GM12878 (cell line): ENCODE data around the gene CACNA1G. TPM values are rescaled to one million over a fixed set of nuclear protein-coding genes. Genes with fewer than 3 reads are reported as not detected.

Experiments used
- ATAC-seq: fragments of 200-7000 bp; cut with Tn5 transposase; 3 replicates; pipeline ENCODE4 v1.9.1; 2020; ENCODE audit warnings: mild to moderate bottlenecking, moderate library complexity
- BruUV-seq: library from RNA; stranded (reverse); fragments of 400-500 nt; replicated peaks from 2 replicates; lab custom pipeline; 2021; lab: Mats Ljungman, UMichigan
- CTCF ChIA-PET: fragments of 300-600 bp; sonication (Branson Sonifier 250); formaldehyde crosslinking; extraction: SDS; loops from one replicate; lab custom pipeline; 2021; ENCODE audit warnings: inconsistent platforms; lab: Yijun Ruan, JAX
- POLR2A ChIA-PET: fragments of 350-600 bp; formaldehyde crosslinking; extraction: SDS; loops from one replicate; lab custom pipeline; 2021; ENCODE audit warnings: inconsistent platforms; lab: Charles Lee
- RAD21 ChIA-PET: fragments of 300-600 bp; sonication (Branson Sonifier 250); formaldehyde crosslinking; loops from one replicate; lab custom pipeline; 2023; ENCODE audit warnings: antibody characterized with exemption; ENCODE audit not compliant: unreplicated experiment; lab: Charles Lee
- SMC1A ChIA-PET: fragments of 300-600 bp; sonication (Branson Sonifier 250); formaldehyde crosslinking; loops from one replicate; lab custom pipeline; 2023; ENCODE audit not compliant: unreplicated experiment, uncharacterized antibody; lab: Charles Lee
- DNase-seq: peaks from one replicate; pipeline ENCODE4 v3.0.0-alpha.2; 2011; ENCODE audit warnings: low read depth, low spot score
- FAIRE-seq: peaks from 3 replicates; lab custom pipeline; 2011; peaks lifted over from hg19 to GRCh38; lab: Jason Lieb, UNC
- H2AFZ ChIP-seq: 2 replicates; pipeline ENCODE4 v1.6.0; 2011; ENCODE audit warnings: low read depth, low read length, control low read depth; ENCODE audit not compliant: control insufficient read depth
- H3K27ac ChIP-seq: 2 replicates; pipeline ENCODE4 v1.5.1; 2011; ENCODE audit warnings: control low read depth; ENCODE audit not compliant: control insufficient read depth, insufficient read depth
- H3K27me3 ChIP-seq, 2 experiments: replicated peaks in 1 of 2; 2 replicates each; pipeline versions ENCODE4 v1.6.0 to v1.6.1; 2011; ENCODE audit warnings: low read length in 1 of 2; ENCODE audit not compliant: control insufficient read depth in 2 of 2, insufficient read depth in 2 of 2
- H3K36me3 ChIP-seq, 2 experiments: 2 replicates each; pipeline ENCODE4 v1.5.1; 2011; ENCODE audit warnings: low read length in 1 of 2; ENCODE audit not compliant: control insufficient read depth in 2 of 2, insufficient read depth in 2 of 2
- H3K4me1 ChIP-seq: 2 replicates; pipeline ENCODE4 v1.6.1; 2011; ENCODE audit warnings: mild to moderate bottlenecking, low read length, moderate library complexity, mixed read lengths; ENCODE audit not compliant: control insufficient read depth, insufficient read depth
- H3K4me2 ChIP-seq: 2 replicates; pipeline ENCODE4 v1.6.0; 2011; ENCODE audit warnings: control low read depth; ENCODE audit not compliant: control insufficient read depth, insufficient read depth
- H3K4me3 ChIP-seq: fragments of 200-600 bp; sonication (generic); 2 replicates; pipeline ENCODE4 v1.5.1; 2016
- H3K79me2 ChIP-seq: 2 replicates; pipeline ENCODE4 v1.6.0; 2011; ENCODE audit warnings: low read length; ENCODE audit not compliant: control insufficient read depth, insufficient read depth
- H3K9ac ChIP-seq: 2 replicates; pipeline ENCODE4 v1.8.0; 2011; ENCODE audit warnings: low read length, control low read depth, mixed read lengths; ENCODE audit not compliant: control insufficient read depth, insufficient read depth
- H3K9me3 ChIP-seq: replicated peaks from 3 replicates; pipeline ENCODE4 v1.5.1; 2011; ENCODE audit warnings: mild to moderate bottlenecking, low read length; ENCODE audit not compliant: control insufficient read depth, insufficient read depth
- H4K20me1 ChIP-seq: 2 replicates; pipeline ENCODE4 v1.6.0; 2011; ENCODE audit not compliant: control insufficient read depth, insufficient read depth
- ASH2L ChIP-seq: fragments of 300-600, 200-600 bp; sonication (generic); IDR thresholded peaks from 2 replicates; pipeline ENCODE4 v1.6.1; 2017; ENCODE audit warnings: low read depth, mild to moderate bottlenecking, borderline replicate concordance
- FOXM1 ChIP-seq: IDR thresholded peaks from 2 replicates; pipeline ENCODE4 v1.6.1; 2012; ENCODE audit warnings: low read depth, mild to moderate bottlenecking, inconsistent platforms, low read length, moderate library complexity
- HDAC6 ChIP-seq: fragments of 200-600 bp; sonication (generic); IDR thresholded peaks from one replicate; pipeline ENCODE4 v1.8.0; 2017; ENCODE audit warnings: antibody characterized with exemption; ENCODE audit not compliant: unreplicated experiment
- PAX8 ChIP-seq: fragments of 450-650 bp; IDR thresholded peaks from 2 replicates; pipeline ENCODE4 v1.6.1; 2017; ENCODE audit warnings: mild to moderate bottlenecking, moderate library complexity
- RELA ChIP-seq: fragments of 450-650 bp; IDR thresholded peaks from 2 replicates; pipeline ENCODE4 v1.8.0; 2014; ENCODE audit warnings: borderline replicate concordance; ENCODE audit not compliant: partially characterized antibody
- ZNF274 ChIP-seq: IDR thresholded peaks from one replicate; pipeline ENCODE4 v1.8.0; 2011; ENCODE audit not compliant: insufficient read length, insufficient read depth
- ZZZ3 ChIP-seq: IDR thresholded peaks from 2 replicates; pipeline ENCODE4 v1.6.1; 2011; ENCODE audit warnings: low read depth; ENCODE audit not compliant: control insufficient read depth, insufficient read length
- WGBS: methylation state at CpG from one replicate; pipeline ENCODE4 v1.1.6; 2016; ENCODE audit warnings: low lambda C conversion rate; ENCODE audit not compliant: insufficient replicate concordance, insufficient coverage; ENCODE audit errors: missing lambda C conversion rate; 5-methylcytosine and 5-hydroxymethylcytosine counted together
- in situ Hi-C: fragments of 300-500 bp; cut with MboI; formaldehyde crosslinking; loops from 9 replicates; pipeline ENCODE4 v1.14.3; 2018; ENCODE audit warnings: mixed read lengths
- intact Hi-C: fragments of 100-400 bp; cut with micrococcal nuclease; formaldehyde crosslinking; loops from one replicate; pipeline ENCODE4 v1.14.2; 2022; ENCODE audit not compliant: unreplicated experiment
- polyA plus RNA-seq, 11 experiments: library from polyadenylated mRNA; depleted of rRNA in 4 of 11; unstranded in 6 of 11; stranded (reverse) in 5 of 11; fragments of >200 nt; fragmentation: Nextera tagmentation in 4 of 11; fragmentation: Illumina TruSeq in 1 of 11; extraction: Ambion mirVana in 4 of 11; extraction: Trizol in 1 of 11; gene quantifications; 1 replicate in 1 of 11; 2 replicates in 10 of 11; pipeline versions ENCODE4 v1.2.1 to v1.2.3, GENCODE V29; 2011 to 2016; ENCODE audit warnings: inconsistent platforms in 2 of 11, missing spikeins in 2 of 11, low read depth in 1 of 11
- total RNA-seq, 4 experiments: library from RNA; depleted of rRNA in 3 of 4; stranded (reverse); fragments of >200 nt in 3 of 4; fragmentation: Illumina TruSeq in 1 of 4; extraction: Trizol in 1 of 4; gene quantifications; 2 replicates each; pipeline versions ENCODE4 v1.2.1 to v1.2.3, GENCODE V29; 2013 to 2021
- TF ChIP-seq, protein P1 (sequence below): fragments of 450-650 bp; formaldehyde crosslinking; IDR thresholded peaks from 2 replicates; pipeline ENCODE4 v1.4.0; 2022; ENCODE audit warnings: mild to moderate bottlenecking, moderate library complexity
- TF ChIP-seq, protein P2 (sequence below): IDR thresholded peaks from 2 replicates; pipeline ENCODE4 v1.6.1; 2012; ENCODE audit warnings: low read depth, low read length, improper control_type of control experiment
- TF ChIP-seq, protein P3 (sequence below): fragments of 450-650 bp; formaldehyde crosslinking; IDR thresholded peaks from 2 replicates; pipeline ENCODE4 v1.5.0; 2022; ENCODE audit warnings: mild to moderate bottlenecking, missing genetic modification characterization
- TF ChIP-seq, protein P4 (sequence below): IDR thresholded peaks from 2 replicates; pipeline ENCODE4 v1.6.1; 2012; ENCODE audit warnings: low read depth, low read length, improper control_type of control experiment

CACNA1G gene
- total and polyA plus RNA-seq, 10 of the 15 experiments (the other 5 are each of a cell fraction or from before 2014, with no cell fraction given), result 0.03 to 0.15 TPM; not detected in 8

DNA sequence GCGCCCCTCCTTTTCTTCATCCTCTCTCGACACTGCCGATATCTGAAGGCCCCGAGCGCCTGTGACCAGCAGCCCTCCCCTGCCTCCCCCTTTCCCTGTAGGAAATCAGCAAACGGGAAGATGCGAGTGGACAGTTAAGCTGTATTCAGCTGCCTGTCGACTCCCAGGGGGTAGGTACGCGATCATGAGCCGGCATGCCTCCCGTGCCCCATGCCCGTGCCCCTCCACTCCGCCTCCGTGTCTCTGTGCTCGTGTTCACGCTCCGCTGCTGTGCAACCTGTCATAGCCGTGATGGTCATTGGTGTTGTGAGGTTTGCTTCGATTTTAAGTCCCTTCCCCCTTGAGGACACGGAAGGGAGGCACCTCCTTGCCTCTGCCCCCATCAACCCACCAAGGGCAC, 34.4 kb downstream of the CACNA1G start:
- H4K20me1 ChIP-seq, result no peaks in the 10 kb centered on the region
- CTCF ChIA-PET, result interaction anchor here (0.6 kb wide), 1 partner anchor 108 kb away, joined by 5 read pairs; no protein-coding TSS in a partner anchor
- no TSS peak for BruUV-seq
- DNase-seq (no peak), FAIRE-seq (no peak), ATAC-seq (no peak)
- no peak overlapping the region for H3K4me3 ChIP-seq
- POLR2A ChIA-PET, result no interaction called here
- RAD21 ChIA-PET, result no interaction called here
- SMC1A ChIA-PET, result no interaction called here
- H3K9me3 ChIP-seq, result no peaks in the 10 kb centered on the region
- WGBS, result 53% methylated on average over 21 of the region's 21 CpGs
- H3K4me2 ChIP-seq, result no peak overlapping the region
- TF ChIP-seq ZZZ3, result no peak
- TF ChIP-seq, protein P1, sequence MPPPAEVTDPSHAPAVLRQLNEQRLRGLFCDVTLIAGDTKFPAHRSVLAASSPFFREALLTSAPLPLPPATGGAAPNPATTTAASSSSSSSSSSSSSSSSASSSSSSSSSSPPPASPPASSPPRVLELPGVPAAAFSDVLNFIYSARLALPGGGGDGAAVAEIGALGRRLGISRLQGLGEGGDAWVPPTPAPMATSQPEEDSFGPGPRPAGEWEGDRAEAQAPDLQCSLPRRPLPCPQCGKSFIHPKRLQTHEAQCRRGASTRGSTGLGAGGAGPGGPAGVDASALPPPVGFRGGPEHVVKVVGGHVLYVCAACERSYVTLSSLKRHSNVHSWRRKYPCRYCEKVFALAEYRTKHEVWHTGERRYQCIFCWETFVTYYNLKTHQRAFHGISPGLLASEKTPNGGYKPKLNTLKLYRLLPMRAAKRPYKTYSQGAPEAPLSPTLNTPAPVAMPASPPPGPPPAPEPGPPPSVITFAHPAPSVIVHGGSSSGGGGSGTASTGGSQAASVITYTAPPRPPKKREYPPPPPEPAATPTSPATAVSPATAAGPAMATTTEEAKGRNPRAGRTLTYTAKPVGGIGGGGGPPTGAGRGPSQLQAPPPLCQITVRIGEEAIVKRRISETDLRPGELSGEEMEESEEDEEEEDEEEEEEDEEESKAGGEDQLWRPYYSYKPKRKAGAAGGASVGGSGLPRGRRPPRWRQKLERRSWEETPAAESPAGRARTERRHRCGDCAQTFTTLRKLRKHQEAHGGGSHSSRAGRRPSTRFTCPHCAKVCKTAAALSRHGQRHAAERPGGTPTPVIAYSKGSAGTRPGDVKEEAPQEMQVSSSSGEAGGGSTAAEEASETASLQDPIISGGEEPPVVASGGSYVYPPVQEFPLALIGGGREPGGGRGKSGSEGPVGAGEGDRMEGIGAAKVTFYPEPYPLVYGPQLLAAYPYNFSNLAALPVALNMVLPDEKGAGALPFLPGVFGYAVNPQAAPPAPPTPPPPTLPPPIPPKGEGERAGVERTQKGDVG (CRISPR knock-in tag), result no peak
- TF ChIP-seq, protein P2, sequence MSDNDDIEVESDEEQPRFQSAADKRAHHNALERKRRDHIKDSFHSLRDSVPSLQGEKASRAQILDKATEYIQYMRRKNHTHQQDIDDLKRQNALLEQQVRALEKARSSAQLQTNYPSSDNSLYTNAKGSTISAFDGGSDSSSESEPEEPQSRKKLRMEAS, result no peak
- no peak for TF ChIP-seq RELA
- TF ChIP-seq PAX8, result no peak
- TF ChIP-seq ZNF274, result no peak
- TF ChIP-seq, protein P3, sequence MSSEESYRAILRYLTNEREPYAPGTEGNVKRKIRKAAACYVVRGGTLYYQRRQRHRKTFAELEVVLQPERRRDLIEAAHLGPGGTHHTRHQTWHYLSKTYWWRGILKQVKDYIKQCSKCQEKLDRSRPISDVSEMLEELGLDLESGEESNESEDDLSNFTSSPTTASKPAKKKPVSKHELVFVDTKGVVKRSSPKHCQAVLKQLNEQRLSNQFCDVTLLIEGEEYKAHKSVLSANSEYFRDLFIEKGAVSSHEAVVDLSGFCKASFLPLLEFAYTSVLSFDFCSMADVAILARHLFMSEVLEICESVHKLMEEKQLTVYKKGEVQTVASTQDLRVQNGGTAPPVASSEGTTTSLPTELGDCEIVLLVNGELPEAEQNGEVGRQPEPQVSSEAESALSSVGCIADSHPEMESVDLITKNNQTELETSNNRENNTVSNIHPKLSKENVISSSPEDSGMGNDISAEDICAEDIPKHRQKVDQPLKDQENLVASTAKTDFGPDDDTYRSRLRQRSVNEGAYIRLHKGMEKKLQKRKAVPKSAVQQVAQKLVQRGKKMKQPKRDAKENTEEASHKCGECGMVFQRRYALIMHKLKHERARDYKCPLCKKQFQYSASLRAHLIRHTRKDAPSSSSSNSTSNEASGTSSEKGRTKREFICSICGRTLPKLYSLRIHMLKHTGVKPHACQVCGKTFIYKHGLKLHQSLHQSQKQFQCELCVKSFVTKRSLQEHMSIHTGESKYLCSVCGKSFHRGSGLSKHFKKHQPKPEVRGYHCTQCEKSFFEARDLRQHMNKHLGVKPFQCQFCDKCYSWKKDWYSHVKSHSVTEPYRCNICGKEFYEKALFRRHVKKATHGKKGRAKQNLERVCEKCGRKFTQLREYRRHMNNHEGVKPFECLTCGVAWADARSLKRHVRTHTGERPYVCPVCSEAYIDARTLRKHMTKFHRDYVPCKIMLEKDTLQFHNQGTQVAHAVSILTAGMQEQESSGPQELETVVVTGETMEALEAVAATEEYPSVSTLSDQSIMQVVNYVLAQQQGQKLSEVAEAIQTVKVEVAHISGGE (CRISPR knock-in tag), result no peak
- no peak for TF ChIP-seq HDAC6
- no peak for TF ChIP-seq ASH2L
- TF ChIP-seq, protein P4, sequence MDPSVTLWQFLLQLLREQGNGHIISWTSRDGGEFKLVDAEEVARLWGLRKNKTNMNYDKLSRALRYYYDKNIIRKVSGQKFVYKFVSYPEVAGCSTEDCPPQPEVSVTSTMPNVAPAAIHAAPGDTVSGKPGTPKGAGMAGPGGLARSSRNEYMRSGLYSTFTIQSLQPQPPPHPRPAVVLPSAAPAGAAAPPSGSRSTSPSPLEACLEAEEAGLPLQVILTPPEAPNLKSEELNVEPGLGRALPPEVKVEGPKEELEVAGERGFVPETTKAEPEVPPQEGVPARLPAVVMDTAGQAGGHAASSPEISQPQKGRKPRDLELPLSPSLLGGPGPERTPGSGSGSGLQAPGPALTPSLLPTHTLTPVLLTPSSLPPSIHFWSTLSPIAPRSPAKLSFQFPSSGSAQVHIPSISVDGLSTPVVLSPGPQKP, result no peak
- no peak for TF ChIP-seq FOXM1
- H2AFZ ChIP-seq, result no peak overlapping the region
- no peaks in the 10 kb centered on the region for H3K4me1 ChIP-seq
- no peaks in the 10 kb centered on the region for H3K79me2 ChIP-seq
- no peak overlapping the region for H3K9ac ChIP-seq
- intact Hi-C loops, result no loop called here
- H3K27me3 ChIP-seq, result no peaks in the 10 kb centered on the region
- H3K27ac ChIP-seq, result no peak overlapping the region
- in situ Hi-C loops, result loop anchor here (5.0 kb wide), 1 partner anchor 53 kb away; no protein-coding TSS in a partner anchor
- no peaks in the 10 kb centered on the region for H3K36me3 ChIP-seq
